Fibroblast of villous mesenchyme (primary cell): Measurements from ENCODE around the gene HSDL1. TPM values are rescaled to one million over a fixed set of nuclear protein-coding genes. Genes with fewer than 3 reads are reported as not detected.

Source experiments
- DNase-seq: peaks from one replicate; pipeline ENCODE4 v3.0.0-alpha.2; 2010; ENCODE audit warnings: low read depth
- H3K4me3 ChIP-seq: 2 replicates; pipeline ENCODE4 v1.5.1; 2011; ENCODE audit warnings: low read depth, mild to moderate bottlenecking, low read length
- total RNA-seq: library from RNA; depleted of rRNA; stranded (reverse); fragments of >200 nt; gene quantifications from 2 replicates; pipeline ENCODE4 v1.2.3, GENCODE V29; 2012
- TF ChIP-seq, protein P1 (sequence below): IDR thresholded peaks from 2 replicates; pipeline ENCODE4 v1.5.1; 2012; ENCODE audit warnings: low read depth, mild to moderate bottlenecking, low read length; ENCODE audit not compliant: insufficient read depth

The HSDL1 gene
- total RNA-seq, 1 donor: 29.8 TPM

DNA sequence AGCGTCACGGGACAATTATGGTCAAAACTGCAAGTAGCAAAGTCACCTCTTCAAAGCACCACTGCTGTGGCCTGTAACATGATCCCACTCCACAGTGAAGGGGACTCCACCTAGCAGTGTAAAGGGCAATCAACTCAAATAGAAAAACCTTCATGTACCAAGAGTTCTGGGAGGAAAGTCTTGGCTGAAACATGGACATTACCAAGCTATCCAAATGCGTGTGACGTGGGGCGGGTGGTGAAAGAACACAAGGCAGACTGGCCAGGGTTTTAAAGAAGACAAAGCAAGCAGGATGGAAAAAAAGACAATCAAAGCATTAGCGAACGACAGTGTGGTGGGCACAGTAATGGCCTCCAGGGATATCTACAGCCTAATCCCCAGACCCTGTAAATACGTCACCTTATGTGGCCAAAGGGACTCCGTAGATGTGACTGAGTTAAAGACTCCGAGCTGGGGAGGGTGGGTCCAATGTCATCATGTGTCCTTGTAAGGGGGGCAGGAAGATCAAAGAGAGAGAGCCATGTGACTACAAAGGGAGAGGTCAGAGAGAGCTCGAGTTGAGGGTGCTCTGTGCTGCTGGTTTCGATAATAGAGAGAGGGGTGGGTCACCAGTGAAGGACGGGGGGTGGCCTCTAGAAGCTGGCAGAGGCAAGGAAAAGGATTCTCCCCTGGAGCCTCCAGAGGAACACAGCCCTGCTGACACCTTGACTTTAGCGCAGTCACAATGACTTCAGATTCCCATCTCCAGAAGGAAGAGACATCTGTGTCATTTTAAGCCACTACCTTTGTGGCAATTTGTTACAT lies 6.0 kb downstream of the HSDL1 start:
- H3K4me3 ChIP-seq: no peak overlapping the region
- peak; percentile 58 for DNase-seq
- TF ChIP-seq, protein P1, sequence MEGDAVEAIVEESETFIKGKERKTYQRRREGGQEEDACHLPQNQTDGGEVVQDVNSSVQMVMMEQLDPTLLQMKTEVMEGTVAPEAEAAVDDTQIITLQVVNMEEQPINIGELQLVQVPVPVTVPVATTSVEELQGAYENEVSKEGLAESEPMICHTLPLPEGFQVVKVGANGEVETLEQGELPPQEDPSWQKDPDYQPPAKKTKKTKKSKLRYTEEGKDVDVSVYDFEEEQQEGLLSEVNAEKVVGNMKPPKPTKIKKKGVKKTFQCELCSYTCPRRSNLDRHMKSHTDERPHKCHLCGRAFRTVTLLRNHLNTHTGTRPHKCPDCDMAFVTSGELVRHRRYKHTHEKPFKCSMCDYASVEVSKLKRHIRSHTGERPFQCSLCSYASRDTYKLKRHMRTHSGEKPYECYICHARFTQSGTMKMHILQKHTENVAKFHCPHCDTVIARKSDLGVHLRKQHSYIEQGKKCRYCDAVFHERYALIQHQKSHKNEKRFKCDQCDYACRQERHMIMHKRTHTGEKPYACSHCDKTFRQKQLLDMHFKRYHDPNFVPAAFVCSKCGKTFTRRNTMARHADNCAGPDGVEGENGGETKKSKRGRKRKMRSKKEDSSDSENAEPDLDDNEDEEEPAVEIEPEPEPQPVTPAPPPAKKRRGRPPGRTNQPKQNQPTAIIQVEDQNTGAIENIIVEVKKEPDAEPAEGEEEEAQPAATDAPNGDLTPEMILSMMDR: no peak

DNA sequence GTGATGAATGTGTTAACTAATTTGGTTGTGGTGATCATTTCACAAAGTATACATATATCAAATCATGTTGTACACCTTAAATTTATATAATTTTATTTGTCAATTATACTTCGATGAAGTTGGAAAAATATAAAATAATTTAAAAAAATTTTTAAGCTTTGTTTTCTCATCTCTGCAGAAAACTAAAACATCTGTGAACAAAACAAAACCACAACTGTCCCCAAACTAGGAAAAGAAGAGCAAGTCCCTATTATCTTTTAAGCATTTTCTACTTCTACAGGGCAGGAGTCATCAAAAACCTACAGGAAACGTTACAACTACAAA lies 6.5 kb downstream of the HSDL1 start:
- TF ChIP-seq, protein P1: no peak
- DNase-seq: no peak
- no peak overlapping the region for H3K4me3 ChIP-seq

DNA sequence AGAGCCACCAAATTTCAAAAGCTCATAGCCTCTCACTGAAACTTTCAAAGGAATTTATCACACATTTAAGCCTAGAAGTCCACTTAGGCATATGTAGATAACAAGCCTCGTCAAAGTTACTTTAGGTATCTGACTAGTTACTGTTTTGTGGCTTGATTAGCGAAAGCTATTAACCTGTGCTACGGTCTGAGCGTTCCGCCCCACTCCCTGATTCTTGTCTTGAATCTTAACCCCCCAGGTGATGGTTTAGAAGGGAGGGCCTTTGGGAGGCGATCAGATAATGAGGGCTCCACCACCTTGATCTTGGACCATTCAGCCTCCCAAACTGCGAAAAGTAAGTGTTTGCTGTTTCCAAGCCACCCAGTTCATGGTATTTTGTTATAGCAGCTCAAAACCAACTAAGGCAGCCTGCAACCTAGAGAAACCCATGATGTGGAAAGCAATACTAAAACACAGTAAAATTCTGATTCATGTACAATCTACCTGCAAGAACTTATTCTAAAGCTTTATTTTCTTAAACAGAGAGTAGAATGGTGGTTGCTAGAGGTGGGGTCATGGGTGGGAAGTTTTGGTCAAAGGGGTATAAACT lies 7.1 kb downstream of the HSDL1 start:
- no peak for DNase-seq
- no peak overlapping the region for H3K4me3 ChIP-seq
- TF ChIP-seq, protein P1: no peak

DNA sequence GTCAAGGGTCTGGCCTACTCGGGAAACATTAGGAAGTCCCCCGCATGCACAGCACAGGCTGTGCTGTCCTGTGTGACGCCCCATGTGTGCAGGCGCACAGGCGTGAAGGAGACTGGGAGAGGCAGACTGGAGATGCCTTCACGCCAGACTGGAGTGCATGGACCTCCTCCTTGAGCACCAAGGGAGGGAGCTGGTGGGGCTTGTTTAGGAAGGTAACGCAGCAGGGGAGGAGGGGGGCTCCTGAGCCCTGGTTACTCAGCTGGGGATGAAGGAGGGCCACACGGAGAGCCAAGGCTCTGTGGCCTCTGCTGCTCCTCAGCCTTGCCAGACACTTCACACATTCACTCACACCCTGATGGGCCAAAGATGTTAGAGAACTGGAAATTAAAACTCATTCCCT lies 7.7 kb downstream of the HSDL1 start:
- no peak for DNase-seq
- no peak overlapping the region for H3K4me3 ChIP-seq
- TF ChIP-seq, protein P1: no peak

DNA sequence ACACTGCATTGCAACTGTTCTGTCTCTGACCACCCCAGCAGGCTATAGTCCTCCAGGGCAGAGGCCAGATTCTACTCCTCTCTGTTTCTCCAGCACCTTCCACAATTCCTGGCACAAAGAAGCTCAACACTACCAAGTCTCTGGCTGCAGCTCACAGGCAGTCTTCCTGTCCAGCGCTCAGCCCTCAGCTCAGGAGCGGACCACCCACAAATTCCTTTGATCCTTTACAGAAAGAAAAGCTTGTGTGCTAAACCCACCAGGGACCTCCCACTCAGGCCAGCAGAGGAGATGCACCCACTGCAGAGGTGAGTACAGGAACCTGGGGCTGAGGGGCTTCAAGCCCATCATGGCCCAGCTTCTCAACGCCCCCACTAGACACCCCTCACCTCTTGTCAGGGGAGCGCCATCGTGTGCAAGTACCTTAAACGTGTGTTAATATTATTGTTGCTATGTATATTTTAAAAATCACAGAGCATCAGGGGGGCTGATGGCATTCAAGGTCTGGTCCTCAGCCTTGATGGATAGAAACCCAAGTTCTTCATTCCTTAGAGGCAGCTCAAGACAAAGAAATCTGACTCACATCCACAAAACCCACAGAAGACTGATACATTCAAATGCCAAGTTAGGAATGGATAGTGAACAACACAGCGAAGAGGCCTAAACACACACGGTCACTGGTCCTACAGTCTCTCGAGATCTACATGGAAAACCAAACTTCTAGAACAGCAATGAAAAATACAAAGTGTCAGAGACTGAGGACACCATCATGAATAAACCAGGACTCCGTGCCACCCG lies 8.4 kb downstream of the HSDL1 start:
- no peak for DNase-seq
- TF ChIP-seq, protein P1: no peak
- no peak overlapping the region for H3K4me3 ChIP-seq

DNA sequence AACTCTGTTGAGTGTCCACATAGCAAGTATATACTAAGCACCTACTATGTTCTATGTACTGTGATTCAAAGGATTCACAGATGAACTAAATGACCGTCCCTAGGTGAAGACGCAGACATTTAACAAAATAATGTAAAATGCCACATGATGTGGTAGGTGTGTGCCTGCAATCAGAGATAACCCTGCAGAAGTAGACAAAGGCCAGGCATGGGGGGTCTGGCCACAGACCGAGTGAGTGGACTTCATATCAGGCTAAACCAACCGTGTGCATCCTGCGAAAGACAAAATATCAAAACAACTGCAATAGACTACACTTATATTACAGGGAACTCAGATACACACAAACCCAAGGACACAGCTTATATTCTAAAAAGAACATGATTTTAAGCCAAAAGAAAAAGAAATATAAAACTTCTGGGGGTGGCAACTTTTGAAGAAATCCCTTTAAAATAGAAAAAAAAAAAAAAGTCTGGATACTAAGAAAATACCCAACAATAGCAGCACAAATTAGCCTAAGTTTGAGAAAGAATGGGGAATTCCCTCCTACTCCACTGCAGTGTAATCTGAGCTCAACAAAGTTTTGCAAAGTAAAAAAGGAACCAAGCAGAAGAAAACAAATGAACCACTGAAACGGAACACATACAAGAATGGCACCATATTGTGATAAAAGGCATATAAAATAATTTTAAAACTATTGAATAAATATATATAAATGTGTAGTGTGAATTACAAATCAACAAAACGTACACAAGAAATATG lies 12.3 kb downstream of the HSDL1 start:
- TF ChIP-seq, protein P1: no peak
- no peak for DNase-seq
- H3K4me3 ChIP-seq: no peak overlapping the region
